ENCODE results near the gene ABI2. TPM values are rescaled to one million over a fixed set of nuclear protein-coding genes. Genes with fewer than 3 reads are reported as not detected.

ABI2 gene
- polyA plus RNA-seq, 1 of the 3 experiments (the other 2 are of a cell fraction): 51.5 TPM

DNA sequence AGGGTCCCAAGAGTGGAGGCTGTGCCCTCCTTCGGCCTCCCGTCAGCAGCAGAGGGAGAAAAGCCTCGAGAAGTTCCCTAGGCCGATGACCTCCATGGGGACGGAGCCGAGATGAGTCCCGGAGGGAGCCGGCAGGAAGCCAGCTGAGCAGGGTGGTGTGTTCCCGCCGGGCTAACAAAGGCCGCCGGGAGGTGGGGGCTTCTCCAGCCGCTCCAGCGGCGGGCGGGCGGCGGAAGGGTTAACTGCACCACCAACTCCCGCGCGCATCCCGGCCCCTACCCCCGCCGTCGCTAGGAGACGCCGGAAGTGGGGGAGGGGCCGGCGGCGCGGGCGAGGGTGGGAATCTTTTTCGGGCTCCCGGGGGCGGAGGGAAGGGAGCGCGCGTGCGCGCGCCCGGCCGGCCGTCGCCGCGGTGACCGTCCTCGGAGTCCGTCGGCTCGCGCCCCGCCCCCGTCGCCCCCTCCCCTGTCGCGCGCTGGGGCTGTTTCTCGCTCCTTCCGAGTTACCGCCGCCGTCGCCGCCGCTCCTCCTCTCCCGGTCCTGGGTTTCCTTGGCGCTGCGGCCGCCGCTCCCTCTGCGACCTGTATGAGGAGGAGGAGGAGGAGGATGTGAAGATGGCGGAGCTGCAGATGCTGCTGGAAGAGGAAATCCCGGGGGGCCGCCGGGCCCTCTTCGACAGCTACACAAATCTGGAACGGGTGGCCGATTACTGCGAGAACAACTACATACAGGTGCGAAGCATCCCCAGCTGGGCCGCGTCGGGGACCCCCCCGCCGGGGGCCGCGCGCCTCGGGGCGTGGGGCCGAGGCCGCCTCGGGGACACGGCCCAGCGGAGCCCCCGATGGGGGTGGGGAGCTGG, at the start of gene ABI2 (continued):
- TF ChIP-seq, protein P1, sequence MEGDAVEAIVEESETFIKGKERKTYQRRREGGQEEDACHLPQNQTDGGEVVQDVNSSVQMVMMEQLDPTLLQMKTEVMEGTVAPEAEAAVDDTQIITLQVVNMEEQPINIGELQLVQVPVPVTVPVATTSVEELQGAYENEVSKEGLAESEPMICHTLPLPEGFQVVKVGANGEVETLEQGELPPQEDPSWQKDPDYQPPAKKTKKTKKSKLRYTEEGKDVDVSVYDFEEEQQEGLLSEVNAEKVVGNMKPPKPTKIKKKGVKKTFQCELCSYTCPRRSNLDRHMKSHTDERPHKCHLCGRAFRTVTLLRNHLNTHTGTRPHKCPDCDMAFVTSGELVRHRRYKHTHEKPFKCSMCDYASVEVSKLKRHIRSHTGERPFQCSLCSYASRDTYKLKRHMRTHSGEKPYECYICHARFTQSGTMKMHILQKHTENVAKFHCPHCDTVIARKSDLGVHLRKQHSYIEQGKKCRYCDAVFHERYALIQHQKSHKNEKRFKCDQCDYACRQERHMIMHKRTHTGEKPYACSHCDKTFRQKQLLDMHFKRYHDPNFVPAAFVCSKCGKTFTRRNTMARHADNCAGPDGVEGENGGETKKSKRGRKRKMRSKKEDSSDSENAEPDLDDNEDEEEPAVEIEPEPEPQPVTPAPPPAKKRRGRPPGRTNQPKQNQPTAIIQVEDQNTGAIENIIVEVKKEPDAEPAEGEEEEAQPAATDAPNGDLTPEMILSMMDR (IDR thresholded peaks at IDR 0.05): no peak; the same call in 1 of the 2 replicates
- no peak for TF ChIP-seq RAD21 (IDR thresholded peaks at IDR 0.05; ENCODE audit: low read length)
- 0 out of 2 replicates have a peak, but pooled peaks have one; percentile 1 for TF ChIP-seq ELF1 (IDR thresholded peaks at IDR 0.05)
- peak; percentile 69 for TF ChIP-seq YY1 (IDR thresholded peaks at IDR 0.05; ENCODE audit: low read depth)
- no peak for TF ChIP-seq USF1 (IDR thresholded peaks at IDR 0.05; ENCODE audit: borderline replicate concordance, low read depth)
- peak; percentile 57; the same call in 1 of the 2 replicates for TF ChIP-seq MXI1 (IDR thresholded peaks at IDR 0.05; ENCODE audit: low read depth, low read length)
- TF ChIP-seq, protein P2, sequence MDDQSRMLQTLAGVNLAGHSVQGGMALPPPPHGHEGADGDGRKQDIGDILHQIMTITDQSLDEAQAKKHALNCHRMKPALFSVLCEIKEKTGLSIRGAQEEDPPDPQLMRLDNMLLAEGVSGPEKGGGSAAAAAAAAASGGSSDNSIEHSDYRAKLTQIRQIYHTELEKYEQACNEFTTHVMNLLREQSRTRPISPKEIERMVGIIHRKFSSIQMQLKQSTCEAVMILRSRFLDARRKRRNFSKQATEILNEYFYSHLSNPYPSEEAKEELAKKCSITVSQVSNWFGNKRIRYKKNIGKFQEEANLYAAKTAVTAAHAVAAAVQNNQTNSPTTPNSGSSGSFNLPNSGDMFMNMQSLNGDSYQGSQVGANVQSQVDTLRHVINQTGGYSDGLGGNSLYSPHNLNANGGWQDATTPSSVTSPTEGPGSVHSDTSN (IDR thresholded peaks at IDR 0.05): no peak
- peak; percentile 54; the same call in 1 of the 2 replicates for TF ChIP-seq GABPA (IDR thresholded peaks at IDR 0.05; ENCODE audit: low read depth)
- TF ChIP-seq JUND (IDR thresholded peaks at IDR 0.05): no peak
- no peak for TF ChIP-seq FOSL2 (IDR thresholded peaks at IDR 0.05; ENCODE audit: borderline replicate concordance, low read depth)
- TF ChIP-seq CHD2 (IDR thresholded peaks at IDR 0.05; ENCODE audit: low read length, partially characterized antibody): peak; percentile 93

DNA sequence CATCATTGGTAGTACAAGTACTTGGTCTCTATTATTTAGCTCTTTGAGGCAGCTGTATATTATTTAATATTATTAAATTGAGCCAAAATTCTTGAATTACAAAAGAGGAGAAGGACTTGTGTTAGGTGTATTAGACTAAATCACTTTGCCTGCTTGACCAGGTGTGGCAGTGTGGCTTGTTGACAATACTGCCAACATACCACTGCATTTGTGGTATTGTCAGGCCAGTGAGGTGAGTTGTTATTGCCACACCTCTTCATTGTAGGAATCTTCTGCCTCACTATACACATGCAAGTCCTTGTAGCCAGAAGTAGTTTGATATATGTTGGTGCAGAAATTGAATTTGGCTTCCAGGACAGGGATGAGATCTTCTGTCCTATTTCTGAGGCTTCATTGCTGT, 48.9 kb upstream of the ABI2 start:
- Histone ChIP-seq H3K79me2 (ENCODE audit: insufficient read depth) (no peaks in the 10 kb centered on the region), H3K9me2 (no peaks in the 10 kb centered on the region), H2AFZ (ENCODE audit: low read depth) (no peak overlapping the region), H3K27me3 (ENCODE audit: insufficient read depth) (no peaks in the 10 kb centered on the region), H3K27ac (ENCODE audit: low read depth in 2 of 2, low read length in 1 of 2) (no peak overlapping the region), H3K9me3 (no peaks in the 10 kb centered on the region), H3K4me3 (ENCODE audit: low read depth in 2 of 2, low read length in 1 of 2) (no peak overlapping the region), H3K4me1 (ENCODE audit: control insufficient read depth in 1 of 2, insufficient read depth in 2 of 2, low read depth in 1 of 2, low read length in 1 of 2) (peaks cover 0 to 9% of the 10 kb centered on the region in 2 experiments; a peak in 1 of 4 replicates), H3K4me2 (no peak overlapping the region), H4K20me1 (ENCODE audit: insufficient read depth) (no peaks in the 10 kb centered on the region), H3K9ac (no peak overlapping the region), H3K36me3 (replicated peaks in 1 of 2; ENCODE audit: control insufficient read depth in 1 of 2, insufficient read depth in 2 of 2, low read length in 1 of 2) (peaks cover 13 to 72% of the 10 kb centered on the region in 2 experiments), H3F3A (replicated peaks; ENCODE audit: insufficient read depth) (peaks cover 19% of the 10 kb centered on the region)
- TF ChIP-seq, protein P1 (IDR thresholded peaks at IDR 0.05): no peak
- TF ChIP-seq MEF2A (IDR thresholded peaks at IDR 0.05; ENCODE audit: borderline replicate concordance, low read depth) (no peak), RXRA (IDR thresholded peaks at IDR 0.05; ENCODE audit: borderline replicate concordance, low read depth) (no peak), NFIC (IDR thresholded peaks at IDR 0.05; ENCODE audit: borderline replicate concordance) (no peak), USF1 (IDR thresholded peaks at IDR 0.05; ENCODE audit: borderline replicate concordance, low read depth) (no peak), RFX5 (IDR thresholded peaks at IDR 0.05; ENCODE audit: low read length) (no peak), FOXJ3 (CRISPR knock-in tag; IDR thresholded peaks at IDR 0.05) (no peak), NRF1 (IDR thresholded peaks at IDR 0.05; ENCODE audit: low read depth, low read length) (no peak), SMC3 (IDR thresholded peaks at IDR 0.05; ENCODE audit: low read depth, low read length) (no peak), RAD21 (IDR thresholded peaks at IDR 0.05; ENCODE audit: low read length) (no peak), YY1 (IDR thresholded peaks at IDR 0.05; ENCODE audit: low read depth) (no peak), TCF12 (IDR thresholded peaks at IDR 0.05) (no peak), MXI1 (IDR thresholded peaks at IDR 0.05; ENCODE audit: low read depth, low read length) (no peak)
- TF ChIP-seq, protein P3, sequence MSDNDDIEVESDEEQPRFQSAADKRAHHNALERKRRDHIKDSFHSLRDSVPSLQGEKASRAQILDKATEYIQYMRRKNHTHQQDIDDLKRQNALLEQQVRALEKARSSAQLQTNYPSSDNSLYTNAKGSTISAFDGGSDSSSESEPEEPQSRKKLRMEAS (IDR thresholded peaks at IDR 0.05; ENCODE audit: low read depth): no peak
- TF ChIP-seq, protein P2 (IDR thresholded peaks at IDR 0.05): no peak
- CTCF ChIA-PET: no interaction called here
- DNase-seq: no peak
- POLR2A ChIA-PET: no interaction called here
